Measurements from ENCODE around the gene SNRPE.

SNRPE gene

GRCh38 chr1:203858055-203858454, 3.3 kb upstream of the SNRPE start:
- Histone ChIP-seq H2AFZ (ENCODE audit: low read depth) (no peak overlapping the region), H3K27ac (no peak overlapping the region), H4K20me1 (ENCODE audit: insufficient read depth) (no peaks in the 10 kb centered on the region), H3K27me3 (ENCODE audit: insufficient read depth, low read depth) (no peaks in the 10 kb centered on the region), H3K36me3 (ENCODE audit: insufficient read depth) (no peaks in the 10 kb centered on the region), H3K4me1 (ENCODE audit: low read depth, poor library complexity, severe bottlenecking) (peaks cover 13% of the 10 kb centered on the region), H3K4me2 (no peak overlapping the region), H3K79me2 (ENCODE audit: insufficient read depth, low read depth) (peaks cover 16% of the 10 kb centered on the region), H3K9ac (no peak overlapping the region), H3K4me3 (IDR thresholded peaks at IDR 0.05; ENCODE audit: insufficient read depth, low read depth, low read length) (no peak overlapping the region)
- no peak for TF ChIP-seq CTCF (conservative IDR thresholded peaks at IDR 0.05; ENCODE audit: low read depth, low read length)

GRCh38 chr1:203858975-203859374, 2.4 kb upstream of the SNRPE start:
- H3K4me1 ChIP-seq (ENCODE audit: low read depth, poor library complexity, severe bottlenecking): peaks cover 16% of the 10 kb centered on the region
- no peaks in the 10 kb centered on the region for H3K36me3 ChIP-seq (ENCODE audit: insufficient read depth)
- H4K20me1 ChIP-seq (ENCODE audit: insufficient read depth): no peaks in the 10 kb centered on the region
- no peaks in the 10 kb centered on the region for H3K27me3 ChIP-seq (ENCODE audit: insufficient read depth, low read depth)
- H3K9ac ChIP-seq: no peak overlapping the region
- no peak for TF ChIP-seq CTCF (conservative IDR thresholded peaks at IDR 0.05; ENCODE audit: low read depth, low read length)
- H3K4me2 ChIP-seq: no peak overlapping the region
- no peak overlapping the region for H3K4me3 ChIP-seq (IDR thresholded peaks at IDR 0.05; ENCODE audit: insufficient read depth, low read depth, low read length)
- H2AFZ ChIP-seq (ENCODE audit: low read depth): no peak overlapping the region
- H3K27ac ChIP-seq: no peak overlapping the region
- peaks cover 25% of the 10 kb centered on the region for H3K79me2 ChIP-seq (ENCODE audit: insufficient read depth, low read depth)

- H3K79me2 ChIP-seq (ENCODE audit: insufficient read depth, low read depth): peaks cover 26% of the 10 kb centered on the region
- peak overlapping the region; percentile 85; the same call in 1 of the 2 replicates for H3K9ac ChIP-seq
- H3K4me3 ChIP-seq (IDR thresholded peaks at IDR 0.05; ENCODE audit: insufficient read depth, low read depth, low read length): no peak overlapping the region
- peaks cover 7% of the 10 kb centered on the region; the same call in 1 of the 2 replicates for H3K36me3 ChIP-seq (ENCODE audit: insufficient read depth)
- H3K4me2 ChIP-seq: peak overlapping the region; percentile 57
- peaks cover 16% of the 10 kb centered on the region for H3K4me1 ChIP-seq (ENCODE audit: low read depth, poor library complexity, severe bottlenecking)
- peak overlapping the region; percentile 72 for H2AFZ ChIP-seq (ENCODE audit: low read depth)
- TF ChIP-seq CTCF (conservative IDR thresholded peaks at IDR 0.05; ENCODE audit: low read depth, low read length): no peak
- H3K27me3 ChIP-seq (ENCODE audit: insufficient read depth, low read depth): no peaks in the 10 kb centered on the region
- no peak overlapping the region for H3K27ac ChIP-seq
- no peaks in the 10 kb centered on the region for H4K20me1 ChIP-seq (ENCODE audit: insufficient read depth)
Observed at GRCh38 chr1:203860396-203861025, 888 bp upstream of the SNRPE start.

- peaks cover 22% of the 10 kb centered on the region; the same call in 1 of the 2 replicates for H3K36me3 ChIP-seq (ENCODE audit: insufficient read depth)
- H4K20me1 ChIP-seq (ENCODE audit: insufficient read depth): no peaks in the 10 kb centered on the region
Observed at GRCh38 chr1:203867802-203868201, 6.4 kb downstream of the SNRPE start.

More at GRCh38 chr1:203867802-203868201, 6.4 kb downstream of the SNRPE start:
- H3K9ac ChIP-seq: no peak overlapping the region
- no peaks in the 10 kb centered on the region for H3K27me3 ChIP-seq (ENCODE audit: insufficient read depth, low read depth)
- H3K4me1 ChIP-seq (ENCODE audit: low read depth, poor library complexity, severe bottlenecking): peaks cover 5% of the 10 kb centered on the region
- no peak overlapping the region for H3K4me3 ChIP-seq (IDR thresholded peaks at IDR 0.05; ENCODE audit: insufficient read depth, low read depth, low read length)
- H3K79me2 ChIP-seq (ENCODE audit: insufficient read depth, low read depth): peaks cover 13% of the 10 kb centered on the region
- no peak overlapping the region for H3K27ac ChIP-seq
- H2AFZ ChIP-seq (ENCODE audit: low read depth): no peak overlapping the region
- H3K4me2 ChIP-seq: no peak overlapping the region
- TF ChIP-seq CTCF (conservative IDR thresholded peaks at IDR 0.05; ENCODE audit: low read depth, low read length): no peak
